Ectodermal cell (in vitro differentiated cells): Measurements from ENCODE around the gene KATNB1.
"Not testable (repeated sequence)": the region's sequence is repeated elsewhere in the genome, so short reads cannot be mapped to it uniquely, and the experiment has no call there.

Experiments
- H3K27ac ChIP-seq: 2 replicates; pipeline ENCODE4 v1.7.0; 2013; ENCODE audit warnings: mild to moderate bottlenecking, low read depth, low read length; ENCODE audit not compliant: insufficient read depth, poor library complexity, severe bottlenecking
- H3K27me3 ChIP-seq: 2 replicates; pipeline ENCODE4 v1.7.0; 2013; ENCODE audit warnings: mild to moderate bottlenecking, low read length; ENCODE audit not compliant: insufficient read depth, control insufficient read depth, poor library complexity, severe bottlenecking
- H3K36me3 ChIP-seq: one replicate; pipeline ENCODE4 v1.7.0; 2013; ENCODE audit warnings: low read length; ENCODE audit not compliant: control insufficient read depth, insufficient read depth
- H3K4me1 ChIP-seq: one replicate; pipeline ENCODE4 v1.7.0; 2013; ENCODE audit warnings: low read length; ENCODE audit not compliant: control insufficient read depth, insufficient read depth
- H3K4me3 ChIP-seq: 2 replicates; pipeline ENCODE4 v1.7.0; 2013; ENCODE audit warnings: low read depth, low read length, control low read depth; ENCODE audit not compliant: insufficient read depth
- H3K9me3 ChIP-seq: 2 replicates; pipeline ENCODE4 v1.7.0; 2013; ENCODE audit warnings: mild to moderate bottlenecking, low read length, moderate library complexity; ENCODE audit not compliant: control insufficient read depth
- WGBS, 2 experiments: methylation state at CpG; one replicate each; pipeline ENCODE4 v1.1.7; 2013; ENCODE audit warnings: missing lambda C conversion rate in 2 of 2; 5-methylcytosine and 5-hydroxymethylcytosine counted together

Gene KATNB1

GRCh38 chr16:57791195-57791892 is 55.8 kb downstream of the KATNB1 start:
- Histone ChIP-seq H3K4me1 (no peaks in the 10 kb centered on the region), H3K36me3 (no peaks in the 10 kb centered on the region), H3K27ac (no peak overlapping the region), H3K9me3 (no peaks in the 10 kb centered on the region), H3K4me3 (no peak overlapping the region), H3K27me3 (no peaks in the 10 kb centered on the region)
- 93 to 94% methylated on average over 13 of the region's 13 CpGs for WGBS, 2 experiments

GRCh38 chr16:57791893-57792461 is 56.4 kb downstream of the KATNB1 start:
- Histone ChIP-seq H3K9me3 (no peaks in the 10 kb centered on the region), H3K4me1 (no peaks in the 10 kb centered on the region), H3K27ac (no peak overlapping the region), H3K27me3 (no peaks in the 10 kb centered on the region), H3K36me3 (no peaks in the 10 kb centered on the region), H3K4me3 (no peak overlapping the region)
- WGBS, 2 experiments: 85 to 90% methylated on average over 8 of the region's 8 CpGs

- Histone ChIP-seq H3K27ac (no peak overlapping the region), H3K4me3 (no peak overlapping the region), H3K4me1 (peaks cover 12% of the 10 kb centered on the region), H3K27me3 (peaks cover 25% of the 10 kb centered on the region), H3K36me3 (no peaks in the 10 kb centered on the region), H3K9me3 (no peaks in the 10 kb centered on the region)
- 84 to 85% methylated on average over 18 of the region's 18 CpGs for WGBS, 2 experiments
Measured at GRCh38 chr16:57794849-57795430, 59.4 kb downstream of the KATNB1 start.

- H3K36me3 ChIP-seq: no peaks in the 10 kb centered on the region
Measured at GRCh38 chr16:57795431-57795878, 59.9 kb downstream of the KATNB1 start.

GRCh38 chr16:57796014-57796413 is 60.4 kb downstream of the KATNB1 start:
- not testable (repeated sequence) for H3K4me3 ChIP-seq, H3K9me3 ChIP-seq, H3K36me3 ChIP-seq, H3K27ac ChIP-seq
- 94 to 95% methylated on average over 5 of the region's 5 CpGs for WGBS, 2 experiments
- peaks cover 35% of the 10 kb centered on the region for H3K27me3 ChIP-seq
- peaks cover 16% of the 10 kb centered on the region for H3K4me1 ChIP-seq

More at GRCh38 chr16:57795431-57795878, 59.9 kb downstream of the KATNB1 start:
- peaks cover 30% of the 10 kb centered on the region for H3K27me3 ChIP-seq
- no peak overlapping the region for H3K4me3 ChIP-seq
- no peaks in the 10 kb centered on the region for H3K9me3 ChIP-seq
- WGBS, 2 experiments: 47 to 51% methylated on average over 9 of the region's 9 CpGs
- H3K4me1 ChIP-seq: peaks cover 12% of the 10 kb centered on the region
- H3K27ac ChIP-seq: no peak overlapping the region

GRCh38 chr16:57797216-57797525 is 61.6 kb downstream of the KATNB1 start:
- Histone ChIP-seq H3K27me3 (peaks cover 45% of the 10 kb centered on the region), H3K27ac (no peak overlapping the region), H3K4me1 (peaks cover 25% of the 10 kb centered on the region), H3K9me3 (no peaks in the 10 kb centered on the region), H3K36me3 (no peaks in the 10 kb centered on the region), H3K4me3 (no peak overlapping the region)
- 89 to 90% methylated on average over 13 of the region's 13 CpGs for WGBS, 2 experiments

- H3K36me3 ChIP-seq: no peaks in the 10 kb centered on the region
- no peaks in the 10 kb centered on the region for H3K9me3 ChIP-seq
- H3K4me1 ChIP-seq: peaks cover 27% of the 10 kb centered on the region
- 45 to 48% methylated on average over 42 of the region's 42 CpGs for WGBS, 2 experiments
- H3K4me3 ChIP-seq: peak overlapping the region; percentile 16
- no peak overlapping the region for H3K27ac ChIP-seq
- H3K27me3 ChIP-seq: peaks cover 45% of the 10 kb centered on the region
Measured at GRCh38 chr16:57797526-57798266, 62.1 kb downstream of the KATNB1 start.

- Histone ChIP-seq H3K4me1 (peaks cover 31% of the 10 kb centered on the region), H3K4me3 (peak overlapping the region; percentile 16), H3K9me3 (no peaks in the 10 kb centered on the region), H3K27ac (no peak overlapping the region), H3K27me3 (peaks cover 45% of the 10 kb centered on the region), H3K36me3 (no peaks in the 10 kb centered on the region)
- WGBS, 2 experiments: 70 to 72% methylated on average over 16 of the region's 16 CpGs
Measured at GRCh38 chr16:57798267-57798810, 62.8 kb downstream of the KATNB1 start.

- Histone ChIP-seq H3K4me1 (peaks cover 31% of the 10 kb centered on the region), H3K4me3 (no peak overlapping the region), H3K9me3 (no peaks in the 10 kb centered on the region), H3K36me3 (no peaks in the 10 kb centered on the region), H3K27ac (no peak overlapping the region), H3K27me3 (peaks cover 45% of the 10 kb centered on the region)
- WGBS, 2 experiments: 91 to 95% methylated on average over 6 of the region's 6 CpGs
Measured at GRCh38 chr16:57798953-57799599, 63.5 kb downstream of the KATNB1 start.
